Activated CD4-positive, alpha-beta T cell treated with anti-CD3 and anti-CD28 coated beads, Interleukin-2, amount 50 U/mL, for 1 hour (primary cell): Measurements from ENCODE around the gene WDR54.
"Not testable (repeated sequence)": the region's sequence is repeated elsewhere in the genome, so short reads cannot be mapped to it uniquely, and the experiment has no call there.

ENCODE experiments used
- DNase-seq: peaks from one replicate; pipeline ENCODE4 v3.0.0-alpha.2; 2020

The WDR54 gene

DNA sequence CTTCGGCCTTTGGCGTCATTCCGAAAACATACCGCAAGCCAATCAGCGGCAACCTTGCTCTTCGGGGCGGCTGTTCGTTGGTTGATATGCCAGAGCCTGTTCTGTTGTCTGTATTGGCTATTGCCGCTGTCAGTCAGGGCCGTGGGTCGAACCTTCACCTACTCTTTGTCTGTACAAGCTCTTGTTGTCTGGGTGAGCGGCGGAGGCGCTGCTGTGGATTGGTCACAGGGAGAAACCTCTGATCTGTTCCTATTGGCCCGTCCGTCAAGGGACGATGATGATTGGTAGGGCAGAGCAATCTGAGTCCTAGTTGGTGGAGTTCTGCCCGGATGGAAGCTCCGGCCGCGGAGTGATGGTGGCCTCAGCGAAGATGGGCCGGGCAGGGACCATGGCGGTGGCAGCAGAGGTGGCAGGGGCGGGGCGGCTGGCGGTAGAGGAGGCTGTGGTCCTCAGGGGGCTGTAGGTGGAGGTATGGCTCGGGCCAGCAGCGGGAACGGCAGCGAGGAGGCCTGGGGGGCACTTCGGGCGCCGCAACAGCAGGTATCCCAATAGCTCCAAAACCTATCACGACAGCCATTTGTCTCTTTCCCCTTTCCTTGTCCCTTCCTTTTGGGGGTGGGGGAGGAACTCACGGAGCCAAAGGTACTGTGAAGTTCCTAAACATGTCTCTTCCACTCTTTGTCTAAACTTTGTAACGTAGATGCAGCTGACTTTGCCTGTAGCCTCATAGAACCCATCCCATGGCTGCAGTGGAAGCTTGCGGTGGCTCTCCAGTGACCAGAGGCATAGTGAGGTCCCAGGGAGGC, 36.8 kb downstream of the WDR54 start, which contains the start of gene WBP1:
TSS of gene WBP1 (plus strand) at position 307 of the 806 bp plus-strand sequence. CDS start at position 472, 165 bp downstream.
- peak; percentile 97 for DNase-seq

DNA sequence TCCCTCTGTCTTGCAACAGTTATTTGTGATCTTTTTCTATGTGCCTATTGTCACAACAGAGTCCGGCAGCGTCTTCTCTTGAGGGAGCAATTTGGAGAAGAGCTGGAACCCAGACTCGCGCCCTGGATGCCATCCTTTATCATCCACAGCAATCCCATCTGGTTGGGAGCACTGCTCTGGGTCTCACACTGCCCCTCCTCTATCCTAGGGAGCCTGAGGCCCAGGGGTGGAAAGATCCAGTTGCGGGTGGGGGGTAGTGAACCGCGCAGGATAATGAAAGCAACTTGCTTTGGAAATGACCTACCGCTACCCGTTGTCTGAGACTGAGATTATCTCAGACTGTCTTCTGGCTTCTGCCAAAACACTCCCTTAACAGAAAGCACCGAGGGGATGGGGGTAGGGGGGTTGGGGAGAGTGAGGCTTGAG, 37.4 kb downstream of the WDR54 start:
- DNase-seq: no peak

DNA sequence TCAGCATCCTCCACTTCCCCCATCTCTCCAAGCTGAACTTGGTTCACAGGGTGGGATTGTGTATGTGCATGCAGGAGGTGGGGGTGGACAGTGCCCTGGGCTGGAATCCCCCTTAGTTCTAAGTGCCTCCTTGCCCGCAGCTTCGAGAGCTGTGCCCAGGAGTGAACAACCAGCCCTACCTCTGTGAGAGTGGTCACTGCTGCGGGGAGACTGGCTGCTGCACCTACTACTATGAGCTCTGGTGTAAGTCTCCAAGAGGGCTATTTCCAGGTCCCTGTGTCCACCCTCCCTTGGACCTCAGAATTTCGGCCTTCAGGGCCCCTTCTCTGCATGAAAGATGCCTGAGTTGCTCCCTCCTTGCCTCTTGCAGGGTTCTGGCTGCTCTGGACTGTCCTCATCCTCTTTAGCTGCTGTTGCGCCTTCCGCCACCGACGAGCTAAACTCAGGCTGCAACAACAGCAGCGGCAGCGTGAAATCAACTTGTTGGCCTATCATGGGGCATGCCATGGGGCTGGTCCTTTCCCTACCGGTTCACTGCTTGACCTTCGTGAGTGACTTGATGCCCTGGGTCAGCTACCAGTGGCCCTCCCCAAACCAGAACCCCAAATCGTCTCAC, 38.1 kb downstream of the WDR54 start:
- not testable (repeated sequence) for DNase-seq

DNA sequence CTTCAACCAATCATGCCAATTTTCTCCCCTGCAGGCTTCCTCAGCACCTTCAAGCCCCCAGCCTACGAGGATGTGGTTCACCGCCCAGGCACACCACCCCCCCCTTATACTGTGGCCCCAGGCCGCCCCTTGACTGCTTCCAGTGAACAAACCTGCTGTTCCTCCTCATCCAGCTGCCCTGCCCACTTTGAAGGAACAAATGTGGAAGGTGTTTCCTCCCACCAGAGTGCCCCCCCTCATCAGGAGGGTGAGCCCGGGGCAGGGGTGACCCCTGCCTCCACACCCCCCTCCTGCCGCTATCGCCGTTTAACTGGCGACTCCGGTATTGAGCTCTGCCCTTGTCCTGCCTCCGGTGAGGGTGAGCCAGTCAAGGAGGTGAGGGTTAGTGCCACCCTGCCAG, 38.7 kb downstream of the WDR54 start:
- DNase-seq: not testable (repeated sequence)

DNA sequence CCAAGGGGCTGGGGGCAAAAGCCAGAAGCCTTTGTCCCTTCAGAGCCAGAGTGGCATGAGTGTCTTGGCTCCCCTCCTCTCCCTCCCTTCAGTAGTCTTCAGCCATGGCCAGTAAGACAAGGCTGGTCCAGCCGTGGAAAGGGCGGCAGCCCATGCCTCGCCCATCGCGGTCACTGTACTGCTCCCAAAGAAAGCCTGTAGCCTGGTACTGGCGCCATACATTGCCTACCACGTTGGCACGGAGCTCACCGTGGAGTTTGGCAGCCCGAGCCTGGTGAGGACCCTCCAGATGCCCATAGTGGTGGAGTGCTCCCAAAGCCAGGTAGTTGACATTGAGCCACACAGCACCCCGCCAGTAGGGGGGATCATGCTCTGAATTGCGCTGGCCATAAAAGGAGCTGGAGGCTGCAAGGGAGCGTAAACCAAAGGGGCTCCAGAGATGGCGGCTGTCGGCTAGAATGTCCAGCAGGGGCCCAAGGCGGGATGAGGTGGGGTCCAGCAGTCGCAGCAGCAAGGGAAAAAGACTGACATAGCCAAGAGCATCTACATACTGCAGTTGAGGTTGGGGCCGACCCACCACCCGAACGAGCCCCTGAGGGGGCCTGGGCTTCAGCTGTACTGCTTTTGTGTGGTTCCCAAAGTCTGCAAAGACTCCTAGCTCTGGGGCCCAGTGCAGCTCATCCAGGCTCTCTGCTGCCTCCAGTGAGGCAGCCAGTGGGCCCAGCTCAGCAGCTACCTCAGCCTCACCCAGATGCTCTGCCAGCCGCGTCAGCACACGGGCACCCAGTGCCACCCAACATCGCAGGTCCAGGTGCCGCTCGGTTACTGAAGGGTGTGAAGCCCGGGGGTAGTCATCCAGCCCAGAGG, 39.9 kb downstream of the WDR54 start:
- DNase-seq: no peak

DNA sequence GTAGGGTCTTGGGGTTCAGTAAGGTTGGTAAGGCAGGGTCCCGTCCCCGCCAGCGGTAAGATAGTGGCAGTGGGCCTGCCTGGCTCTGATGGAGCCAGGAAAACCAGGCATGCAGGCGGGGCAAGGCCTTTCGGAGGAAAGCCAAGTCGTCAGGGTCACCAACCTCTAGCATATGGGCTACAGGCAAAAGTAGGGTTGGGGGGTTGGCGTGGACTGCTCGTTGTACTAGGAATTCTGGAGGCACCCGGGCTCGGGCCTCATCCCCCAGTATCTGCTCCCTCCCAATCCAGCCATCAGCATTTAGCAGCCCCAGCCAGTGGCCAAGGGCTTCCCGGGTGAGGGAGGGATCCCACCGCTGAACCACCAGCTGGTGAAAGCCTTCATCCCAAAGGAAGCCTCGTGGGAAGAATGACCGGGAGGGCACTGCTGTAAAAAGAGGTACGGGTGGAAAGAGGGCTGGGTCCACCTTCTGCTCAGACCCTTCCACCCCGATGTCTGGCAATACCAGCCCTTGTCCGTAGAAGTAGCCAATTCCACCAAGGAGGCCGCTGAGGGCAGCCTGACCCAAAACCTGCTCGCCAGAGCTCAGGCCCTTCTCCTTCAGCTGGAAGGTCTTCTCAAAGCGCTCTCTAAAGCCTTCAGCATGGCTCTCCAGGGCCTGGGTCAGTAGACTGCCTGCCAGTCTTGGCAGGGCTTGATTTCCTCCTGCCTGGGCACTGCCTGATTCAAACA, 40.7 kb downstream of the WDR54 start:
- no peak for DNase-seq

DNA sequence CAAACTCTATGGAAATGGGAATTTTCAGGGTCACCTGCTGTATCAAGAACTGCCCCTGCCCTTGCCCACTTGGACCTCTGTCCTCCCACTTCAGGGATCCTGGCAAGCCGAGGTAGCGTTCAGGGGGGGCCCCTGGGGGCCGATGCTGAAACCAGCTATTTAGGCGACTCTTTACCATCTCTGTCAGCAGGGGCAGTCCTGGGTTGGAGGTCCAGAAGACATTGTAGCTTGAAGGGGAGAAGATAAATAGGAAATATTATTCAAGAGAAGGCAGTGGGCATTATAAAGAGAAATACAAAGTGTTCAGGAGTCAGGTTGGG, 41.2 kb downstream of the WDR54 start:
- no peak for DNase-seq

DNA sequence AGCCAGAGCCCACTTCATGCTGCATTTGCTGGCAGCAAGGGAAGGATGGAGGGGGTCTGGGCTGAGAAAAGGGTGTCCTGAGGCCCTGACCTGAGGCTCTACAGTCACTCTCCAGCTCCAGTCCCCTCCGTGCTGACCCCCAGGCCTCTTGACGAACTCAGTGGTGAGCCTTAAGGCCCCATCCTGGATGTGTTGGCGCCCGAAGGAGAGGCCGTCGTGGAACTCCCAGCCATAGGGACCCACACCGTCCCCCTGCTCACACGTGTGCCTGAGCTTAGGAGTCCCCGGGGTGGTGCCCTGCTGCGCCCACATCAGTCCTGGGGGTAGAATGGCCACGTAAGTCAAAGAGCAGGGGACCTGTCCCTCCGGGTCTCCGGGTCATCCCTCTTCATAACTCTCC, 42.9 kb downstream of the WDR54 start:
- DNase-seq: no peak

DNA sequence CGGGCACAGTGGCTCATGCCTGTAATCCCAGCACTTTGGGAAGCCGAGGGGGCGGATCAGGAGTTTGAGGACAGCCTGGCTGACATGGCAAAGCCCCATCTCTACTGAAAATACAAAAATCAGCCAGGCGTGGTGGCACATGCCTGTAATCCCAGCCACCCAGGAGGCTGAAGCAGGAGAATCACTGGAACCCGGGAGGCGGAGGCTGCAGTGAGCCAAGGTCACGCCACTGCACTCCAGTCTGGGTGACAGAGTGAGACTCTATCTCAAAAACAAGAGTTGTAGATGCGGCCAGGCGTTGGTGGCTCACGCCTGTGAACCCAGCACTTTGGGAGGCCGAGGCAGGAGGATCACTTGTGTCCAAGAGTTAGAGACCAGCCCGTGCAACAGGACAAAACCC, 49.2 kb downstream of the WDR54 start:
- not testable (repeated sequence) for DNase-seq

DNA sequence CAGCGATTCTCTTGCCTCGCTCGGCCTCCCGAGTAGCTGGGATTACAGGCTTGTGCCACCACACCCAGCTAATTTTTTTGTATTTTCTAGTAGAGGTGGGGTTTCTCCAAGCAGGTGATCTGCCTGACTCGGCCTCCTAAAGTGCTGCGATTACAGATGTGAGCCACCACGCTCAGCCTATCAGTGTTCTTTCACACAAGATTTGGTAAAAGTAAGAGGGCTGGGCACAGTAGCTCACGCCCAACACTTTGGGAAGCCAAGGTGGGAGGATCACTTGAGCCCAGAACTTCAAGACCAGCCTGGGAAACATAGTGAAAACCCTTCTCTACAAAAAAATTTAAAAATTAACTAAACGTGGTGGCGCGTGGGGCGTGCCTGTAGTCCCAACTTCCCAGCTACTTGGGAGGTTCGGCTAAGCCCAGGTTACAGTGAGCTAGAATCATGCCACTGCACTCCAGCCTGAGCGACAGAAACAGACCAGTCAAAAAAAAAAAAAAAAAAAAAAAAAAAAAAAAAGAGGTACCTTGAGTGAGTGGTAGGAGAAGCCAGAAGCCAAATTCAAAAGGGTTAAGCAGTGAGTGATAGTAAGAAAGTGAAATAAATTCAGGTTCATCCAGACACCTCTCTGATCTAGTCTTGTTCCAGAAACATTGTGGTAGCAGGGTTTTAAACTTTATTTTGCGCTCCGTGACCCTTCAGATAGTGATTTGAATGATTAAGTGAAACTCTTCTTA, 50.0 kb downstream of the WDR54 start:
- DNase-seq: no peak

DNA sequence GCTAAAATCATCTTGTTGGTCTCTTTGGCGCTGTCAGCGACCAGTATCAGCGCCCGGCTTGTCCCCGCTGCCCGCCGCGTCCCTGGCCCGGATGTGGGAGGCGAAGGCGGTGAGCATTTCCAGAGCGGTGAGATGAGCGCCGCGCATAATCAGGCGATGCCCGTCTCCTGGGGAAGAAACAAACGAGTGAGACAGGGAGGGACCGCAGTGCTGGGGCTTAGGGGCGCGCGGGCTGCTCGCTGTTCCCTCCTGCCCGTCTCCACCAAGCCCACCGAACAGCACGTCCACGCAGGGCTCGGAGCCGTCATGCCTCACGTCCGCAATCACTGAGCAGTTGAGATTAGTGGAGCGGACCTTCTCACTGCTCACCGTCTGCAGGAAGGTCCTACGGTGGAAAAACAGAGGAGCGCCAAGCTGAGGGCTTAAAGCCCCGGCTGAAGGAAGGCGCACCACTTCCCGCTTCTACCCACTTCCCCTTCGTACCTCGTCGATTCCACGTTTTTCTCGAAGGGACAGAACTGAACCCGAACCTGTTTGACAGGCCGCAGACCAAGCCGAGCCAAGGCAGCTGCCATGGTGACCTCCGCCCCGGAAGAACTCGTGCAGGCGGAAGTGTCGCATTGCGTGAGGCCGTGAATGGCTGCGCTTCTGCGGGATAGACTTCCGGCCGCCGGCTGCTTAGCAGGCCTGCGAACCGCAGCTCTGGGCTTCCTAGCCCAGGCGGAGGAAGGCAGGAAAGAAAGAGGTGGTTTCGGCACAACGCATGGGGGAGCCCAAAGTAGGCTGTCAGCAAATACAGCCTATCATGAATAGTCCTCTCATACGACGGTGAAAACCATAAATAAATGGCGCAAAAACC, 50.8 kb downstream of the WDR54 start, which contains the start of gene MRPL53:
TSS of gene MRPL53 (minus strand) at position 595 of the 859 bp plus-strand sequence. CDS start at position 575, 20 bp downstream.
- DNase-seq: peak; percentile 98

DNA sequence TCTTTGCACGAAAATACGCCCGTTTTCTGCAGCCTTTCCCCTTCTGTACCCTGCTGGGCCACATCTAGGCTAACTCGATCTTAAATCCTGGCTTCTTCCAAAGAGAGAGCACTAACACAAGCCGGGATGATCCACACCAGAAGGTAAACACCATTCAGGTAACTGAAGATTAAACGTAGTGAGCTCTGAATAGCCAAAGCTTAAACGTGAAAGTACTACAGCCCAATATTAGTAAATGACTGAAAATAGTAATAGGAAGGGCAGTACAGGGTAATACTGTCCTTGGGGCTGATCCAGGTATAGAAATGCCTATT, 51.4 kb downstream of the WDR54 start:
- no peak for DNase-seq

DNA sequence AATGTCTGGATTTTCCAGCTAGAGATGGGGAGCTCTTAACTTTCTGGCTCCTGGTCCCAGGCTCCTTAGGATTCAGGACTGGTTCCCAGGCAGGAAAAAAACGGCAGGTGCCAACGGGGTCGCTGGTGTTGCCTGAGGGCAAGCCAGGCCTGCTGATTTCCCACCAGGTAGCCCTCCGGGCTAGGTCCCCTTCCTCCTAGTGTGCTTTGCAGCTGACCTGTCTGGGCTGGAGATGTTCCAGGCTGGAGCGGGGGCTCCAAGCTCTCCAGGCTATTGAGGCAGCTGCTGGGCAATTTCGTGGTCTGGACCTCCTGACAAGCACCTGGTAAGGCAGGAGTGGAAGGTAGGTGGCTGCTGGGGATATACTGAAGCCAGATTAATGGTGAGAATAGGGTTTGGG, 53.0 kb downstream of the WDR54 start:
- DNase-seq: no peak

DNA sequence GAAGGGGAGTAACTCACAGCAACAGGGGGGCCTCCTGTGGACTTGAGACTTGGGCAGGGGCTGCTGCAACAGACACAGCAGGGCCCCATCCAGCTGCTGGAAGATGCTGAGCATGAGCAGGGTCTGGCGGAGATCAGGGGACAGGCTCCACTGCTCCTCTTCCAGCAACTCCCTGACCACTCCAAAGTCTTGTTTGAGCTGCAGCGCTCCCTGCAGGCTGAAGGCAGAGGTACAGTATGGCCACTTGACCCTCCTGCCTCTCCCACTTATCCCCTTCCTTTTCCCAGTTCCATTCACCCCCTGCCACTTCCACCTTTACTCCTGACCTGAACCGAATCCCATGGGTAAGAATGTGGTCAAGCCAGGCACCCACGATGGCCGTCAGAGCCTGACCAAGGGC, 53.4 kb downstream of the WDR54 start:
- DNase-seq: no peak
